ELR (cell line): ENCODE data around the gene ZNF598.

Experiments used
- DNase-seq: peaks from one replicate; pipeline ENCODE4 v3.0.0-alpha.2; 2015; ENCODE audit warnings: low read depth

Gene ZNF598

DNA sequence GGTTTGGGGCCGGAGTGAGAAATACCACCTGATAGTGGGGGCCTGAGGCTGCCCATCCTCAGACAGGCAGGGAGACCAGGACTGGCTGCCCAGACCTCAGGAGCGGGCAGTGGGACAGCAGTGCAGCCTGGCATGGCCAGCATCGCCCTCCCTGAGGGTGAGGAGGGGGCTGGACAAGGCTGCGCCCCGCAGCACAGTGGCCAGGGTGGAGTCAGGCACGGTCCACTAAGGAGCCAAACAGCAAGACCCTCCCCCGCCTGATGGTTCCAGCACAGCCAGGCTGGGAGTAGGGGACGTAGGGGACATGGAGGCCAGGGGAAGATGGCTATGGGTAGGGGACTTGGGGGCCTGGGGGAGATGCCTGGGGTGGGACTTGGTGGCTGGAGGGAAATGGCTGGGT is 3.3 kb downstream of the ZNF598 start:
- no peak for DNase-seq

- no peak for DNase-seq
These were observed 4.0 kb downstream of the ZNF598 start for GRCh38 chr16:2005646-2006045.

GRCh38 chr16:2004795-2005517 is 4.7 kb downstream of the ZNF598 start:
- no peak for DNase-seq

- DNase-seq: peak; percentile 83
These were observed 5.6 kb downstream of the ZNF598 start for GRCh38 chr16:2003827-2004641.

- no peak for DNase-seq
These were observed 6.3 kb downstream of the ZNF598 start for GRCh38 chr16:2003231-2003826.

DNA sequence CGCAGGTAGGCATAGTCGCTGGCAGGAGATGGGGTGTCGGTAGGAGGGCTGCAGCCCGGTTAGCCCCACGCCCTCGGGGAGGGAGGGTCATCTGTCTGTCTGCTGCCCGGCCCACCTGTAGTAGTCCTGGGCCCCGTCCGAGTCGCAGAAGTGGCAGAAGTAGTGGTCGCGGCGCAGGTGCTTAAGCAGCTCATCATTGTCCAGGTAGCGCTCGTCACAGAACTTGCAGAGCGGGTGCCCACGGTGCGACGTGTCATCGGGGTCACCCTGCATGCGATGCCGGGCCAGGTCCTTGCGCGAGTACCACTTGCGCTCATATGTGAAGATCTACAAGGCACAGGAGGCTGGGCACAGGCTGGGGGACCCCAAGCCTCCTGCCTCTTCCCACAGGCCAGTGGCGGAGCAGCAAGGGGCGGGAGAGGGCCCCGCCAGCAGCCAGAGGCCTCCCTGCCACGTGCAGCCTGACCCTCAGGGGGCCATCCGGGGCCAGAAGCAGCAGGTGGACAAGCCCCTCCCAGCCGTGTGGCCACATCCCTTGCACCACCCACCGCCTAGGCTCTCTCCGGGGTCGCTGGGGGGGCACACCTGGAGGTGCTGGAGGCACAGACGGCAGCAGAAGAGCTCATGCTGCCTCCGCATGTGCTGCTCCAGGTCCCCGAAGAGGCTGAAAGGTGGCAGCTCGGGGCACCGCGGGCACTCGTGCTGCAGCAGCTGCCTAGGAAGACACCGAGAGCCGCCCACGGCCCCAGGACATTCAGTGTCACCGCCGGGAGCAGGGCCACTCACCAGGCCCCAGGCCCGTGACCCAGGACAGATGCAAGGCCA is 7.0 kb downstream of the ZNF598 start:
- DNase-seq: no peak

- DNase-seq: no peak
These were observed 7.9 kb downstream of the ZNF598 start for GRCh38 chr16:2001456-2002355.

DNA sequence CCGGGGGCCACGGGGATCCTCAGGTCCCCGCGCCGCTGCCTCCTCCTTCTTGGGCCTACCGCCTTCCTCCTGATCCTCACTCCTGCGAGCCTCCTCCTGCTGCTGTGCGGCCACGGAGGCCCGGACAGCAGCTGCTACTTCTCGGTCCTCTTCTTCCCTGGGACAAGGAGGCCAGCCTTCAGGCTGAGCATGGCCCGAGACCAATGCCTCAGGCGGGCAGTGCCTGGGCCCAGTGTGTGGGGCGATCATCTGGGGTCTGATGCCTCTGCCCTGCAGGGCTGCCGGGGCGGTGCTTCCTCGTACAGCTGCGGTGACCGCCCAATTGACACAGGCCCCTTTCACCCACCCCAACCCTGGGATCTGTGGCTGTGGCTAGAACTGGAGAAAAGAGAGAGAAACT is 8.6 kb downstream of the ZNF598 start:
- DNase-seq: no peak

GRCh38 chr16:1999866-2000514 is 9.6 kb downstream of the ZNF598 start:
- no peak for DNase-seq

- DNase-seq: no peak
These were observed 10.5 kb downstream of the ZNF598 start for GRCh38 chr16:1998852-1999801.

GRCh38 chr16:1998360-1998835 is 11.2 kb downstream of the ZNF598 start:
- no peak for DNase-seq

DNA sequence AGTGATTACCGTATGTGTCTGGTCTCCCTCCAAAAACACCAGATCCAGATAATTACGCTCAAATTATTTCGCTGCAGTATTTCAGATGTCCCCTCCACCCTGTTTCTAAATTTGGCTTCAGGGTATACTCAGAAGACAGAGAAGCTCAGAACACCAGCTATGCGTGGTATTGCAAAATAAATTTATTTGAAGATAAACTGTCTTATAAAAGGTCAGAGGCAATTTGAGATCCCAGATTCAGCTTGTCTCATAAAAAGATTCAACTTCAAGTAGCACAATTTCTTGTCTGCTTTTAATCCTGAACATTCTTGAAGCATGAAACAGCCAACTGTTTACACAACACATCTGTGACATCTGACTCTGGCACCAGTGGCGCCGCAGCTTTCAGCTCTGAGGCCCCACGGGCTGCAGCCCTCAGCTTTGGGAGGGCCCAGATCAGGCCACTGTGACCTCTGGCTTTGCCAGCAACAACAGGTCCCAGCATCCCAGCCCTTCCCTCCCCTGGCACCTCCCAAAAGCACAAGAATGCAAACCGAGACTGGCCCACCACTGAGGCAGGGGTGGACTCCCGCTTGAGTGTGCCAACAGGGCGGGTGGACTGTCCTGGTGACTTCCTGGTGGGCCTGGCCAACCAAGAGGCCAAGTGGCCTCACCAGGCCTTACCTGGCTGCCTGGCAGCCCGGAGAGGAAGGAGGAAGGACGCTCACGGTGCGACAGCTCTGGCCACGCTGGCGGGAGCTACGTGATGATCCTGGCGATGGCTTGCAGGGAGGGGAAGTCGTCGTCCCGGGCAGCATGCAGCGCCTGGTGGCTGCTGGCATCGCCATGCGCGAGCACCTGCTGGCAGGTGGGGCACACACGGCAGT is 11.9 kb downstream of the ZNF598 start:
- no peak for DNase-seq

- no peak for DNase-seq
These were observed 15.9 kb downstream of the ZNF598 start for GRCh38 chr16:1993731-1994131.

- DNase-seq: no peak
These were observed 16.8 kb downstream of the ZNF598 start for GRCh38 chr16:1992704-1993317.

GRCh38 chr16:1991948-1992703 is 17.5 kb downstream of the ZNF598 start:
- DNase-seq: peak; percentile 78

DNA sequence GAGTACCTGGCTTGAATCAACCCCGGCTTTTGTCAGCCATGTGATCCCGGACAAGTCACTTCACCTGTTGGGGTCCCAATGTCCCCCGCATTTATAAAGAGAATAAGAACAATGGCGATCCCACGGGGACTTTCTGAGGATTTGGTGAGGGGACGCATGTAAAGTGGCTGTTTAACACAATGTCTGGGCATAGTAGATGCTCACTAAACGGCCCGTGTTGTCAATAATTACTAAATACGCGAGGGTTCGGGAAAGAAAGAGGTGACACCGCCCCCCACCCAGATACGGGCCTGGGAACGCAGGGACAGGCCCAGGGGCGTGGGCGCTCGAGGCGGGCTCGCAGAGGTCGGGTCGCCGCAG is 18.1 kb downstream of the ZNF598 start:
- DNase-seq: no peak

DNA sequence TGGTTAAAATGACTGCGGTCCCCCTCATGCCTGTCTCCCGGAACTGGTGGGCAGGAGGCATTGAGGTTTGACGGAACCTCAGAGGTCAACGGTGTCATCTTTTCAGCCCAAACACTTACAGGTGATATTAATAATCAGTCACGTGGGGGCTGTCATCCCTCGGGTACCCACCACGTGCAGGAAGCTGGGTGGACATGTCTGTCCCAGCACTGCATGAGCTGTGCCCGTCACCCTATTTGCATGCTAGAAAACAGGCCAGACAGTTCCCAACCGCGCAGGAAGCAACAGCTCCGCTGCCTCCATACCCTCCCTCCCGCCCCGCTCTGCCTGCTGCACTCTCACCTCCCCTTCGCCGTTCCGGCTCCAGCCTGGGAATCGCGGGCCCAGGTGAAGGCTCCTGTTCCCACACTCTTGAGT is 18.5 kb downstream of the ZNF598 start:
- DNase-seq: no peak
